Cardiac fibroblast (primary cell): Measurements from ENCODE around the gene WIPI1.
"Not testable (repeated sequence)": the region's sequence is repeated elsewhere in the genome, so short reads cannot be mapped to it uniquely, and the experiment has no call there.

ENCODE experiments used
- DNase-seq, 2 donors: peaks; one replicate each; pipeline versions ENCODE4 v3.0.0 to v3.0.0-alpha.2; 2010; ENCODE audit warnings: low read depth in 2 of 2
- H3K4me3 ChIP-seq, 2 donors: replicated peaks in 1 of 2; 1 replicate in 1 of 2; 2 replicates in 1 of 2; pipeline ENCODE4 v1.5.1; 2011; ENCODE audit warnings: low read depth in 2 of 2, low read length in 2 of 2, mild to moderate bottlenecking in 2 of 2, moderate library complexity in 1 of 2
- TF ChIP-seq, protein P1 (sequence below): IDR thresholded peaks from one replicate; pipeline ENCODE4 v1.5.1; 2011; ENCODE audit warnings: low read depth, mild to moderate bottlenecking, low read length, inconsistent platforms

Gene WIPI1

DNA sequence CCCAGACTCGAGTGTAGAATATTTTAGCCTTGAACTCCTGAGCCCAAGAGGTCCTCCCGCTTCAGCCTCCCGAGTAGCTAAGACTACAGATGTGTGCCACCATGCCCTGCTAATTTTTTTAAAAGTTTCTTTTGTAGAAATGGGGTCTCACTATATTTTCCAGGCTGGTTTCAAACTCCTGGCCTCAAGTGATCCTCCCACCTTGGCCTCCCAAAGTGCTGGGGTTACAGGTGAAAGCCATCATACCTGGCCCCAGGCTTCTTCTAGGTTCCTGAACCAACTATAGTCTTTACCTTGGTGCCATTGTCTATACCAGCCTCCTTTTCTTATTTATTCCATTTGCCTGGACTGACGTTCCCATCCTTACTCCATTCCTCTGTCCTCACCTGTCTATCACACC, 37.8 kb upstream of the WIPI1 start:
- TF ChIP-seq, protein P1, sequence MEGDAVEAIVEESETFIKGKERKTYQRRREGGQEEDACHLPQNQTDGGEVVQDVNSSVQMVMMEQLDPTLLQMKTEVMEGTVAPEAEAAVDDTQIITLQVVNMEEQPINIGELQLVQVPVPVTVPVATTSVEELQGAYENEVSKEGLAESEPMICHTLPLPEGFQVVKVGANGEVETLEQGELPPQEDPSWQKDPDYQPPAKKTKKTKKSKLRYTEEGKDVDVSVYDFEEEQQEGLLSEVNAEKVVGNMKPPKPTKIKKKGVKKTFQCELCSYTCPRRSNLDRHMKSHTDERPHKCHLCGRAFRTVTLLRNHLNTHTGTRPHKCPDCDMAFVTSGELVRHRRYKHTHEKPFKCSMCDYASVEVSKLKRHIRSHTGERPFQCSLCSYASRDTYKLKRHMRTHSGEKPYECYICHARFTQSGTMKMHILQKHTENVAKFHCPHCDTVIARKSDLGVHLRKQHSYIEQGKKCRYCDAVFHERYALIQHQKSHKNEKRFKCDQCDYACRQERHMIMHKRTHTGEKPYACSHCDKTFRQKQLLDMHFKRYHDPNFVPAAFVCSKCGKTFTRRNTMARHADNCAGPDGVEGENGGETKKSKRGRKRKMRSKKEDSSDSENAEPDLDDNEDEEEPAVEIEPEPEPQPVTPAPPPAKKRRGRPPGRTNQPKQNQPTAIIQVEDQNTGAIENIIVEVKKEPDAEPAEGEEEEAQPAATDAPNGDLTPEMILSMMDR, result no peak
- no peak overlapping the region for H3K4me3 ChIP-seq
- no peak for DNase-seq

GRCh38 chr17:68492394-68493054, 35.2 kb upstream of the WIPI1 start:
- DNase-seq, H3K4me3 ChIP-seq: not testable (repeated sequence)

DNA sequence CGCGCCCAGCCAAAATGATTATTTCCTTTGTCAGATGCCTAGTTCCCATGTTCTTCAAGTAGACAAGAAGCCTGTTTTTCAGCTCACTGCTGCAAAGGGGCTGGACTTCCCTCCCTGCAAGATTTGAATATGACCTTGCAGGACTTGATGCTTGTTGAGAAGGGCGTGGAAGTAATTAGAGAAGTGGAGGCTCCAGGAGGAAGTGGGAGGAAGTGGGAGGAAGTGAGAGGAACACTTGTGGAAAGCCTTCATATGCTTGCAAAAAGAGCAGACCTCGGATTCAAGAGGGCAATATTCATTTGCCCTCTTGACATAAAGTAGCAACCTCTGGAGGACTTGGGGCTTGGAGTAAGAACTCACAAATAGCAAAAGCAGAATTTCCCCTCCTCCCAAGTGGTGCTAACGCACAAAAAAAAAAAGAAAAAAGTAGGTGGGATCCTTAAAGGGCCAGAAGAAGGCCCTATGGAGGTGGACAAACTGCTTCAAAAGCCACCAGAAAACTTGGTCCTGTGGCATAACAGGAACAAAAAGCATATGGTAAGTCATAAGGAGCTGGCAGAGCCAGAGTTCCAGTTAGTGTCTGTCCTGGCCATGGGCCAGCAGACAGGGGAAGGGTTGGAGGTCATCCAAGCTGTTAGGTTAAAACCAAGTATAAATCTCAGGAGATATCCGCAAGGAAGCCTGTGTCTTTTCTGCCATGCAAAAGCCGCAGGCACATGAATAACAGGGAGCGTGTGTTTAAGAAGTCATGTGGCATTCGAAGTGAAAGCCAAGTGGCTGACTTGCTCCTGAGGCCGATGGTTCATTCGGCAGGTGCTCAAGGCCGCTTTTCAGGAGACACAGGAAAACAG, 34.3 kb upstream of the WIPI1 start:
- peak in 1 of 2 donors; percentile 35 for DNase-seq
- H3K4me3 ChIP-seq, result no peak overlapping the region
- TF ChIP-seq, protein P1, result no peak

- H3K4me3 ChIP-seq, result no peak overlapping the region
- DNase-seq, result peak; percentile 28 to 40
- TF ChIP-seq, protein P1, result no peak
Observed at GRCh38 chr17:68489919-68490318, 32.6 kb upstream of the WIPI1 start.

DNA sequence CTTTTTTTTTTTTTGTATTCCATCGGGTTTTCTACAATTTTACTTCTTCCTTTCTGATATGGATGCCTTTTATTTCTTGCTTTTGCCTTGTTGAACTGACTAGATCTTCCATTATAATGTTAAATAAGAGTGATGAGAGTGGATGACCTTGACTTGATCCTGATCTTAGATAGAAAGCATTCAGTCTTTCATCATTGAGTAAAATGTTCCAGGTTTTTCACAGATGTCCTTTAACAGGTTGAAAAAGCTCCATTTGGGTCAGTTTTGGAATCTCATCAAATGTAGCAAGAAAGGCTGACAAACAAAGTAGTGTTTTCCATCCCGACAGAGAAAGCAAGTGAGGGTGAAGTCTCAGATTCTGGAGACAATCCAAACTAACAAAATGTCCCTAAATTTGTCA, 27.2 kb upstream of the WIPI1 start:
- DNase-seq, result no peak
- no peak overlapping the region for H3K4me3 ChIP-seq
- TF ChIP-seq, protein P1, result no peak

- no peak for DNase-seq
- TF ChIP-seq, protein P1, result no peak
- no peak overlapping the region for H3K4me3 ChIP-seq
Observed at GRCh38 chr17:68482576-68483041, 25.3 kb upstream of the WIPI1 start.

DNA sequence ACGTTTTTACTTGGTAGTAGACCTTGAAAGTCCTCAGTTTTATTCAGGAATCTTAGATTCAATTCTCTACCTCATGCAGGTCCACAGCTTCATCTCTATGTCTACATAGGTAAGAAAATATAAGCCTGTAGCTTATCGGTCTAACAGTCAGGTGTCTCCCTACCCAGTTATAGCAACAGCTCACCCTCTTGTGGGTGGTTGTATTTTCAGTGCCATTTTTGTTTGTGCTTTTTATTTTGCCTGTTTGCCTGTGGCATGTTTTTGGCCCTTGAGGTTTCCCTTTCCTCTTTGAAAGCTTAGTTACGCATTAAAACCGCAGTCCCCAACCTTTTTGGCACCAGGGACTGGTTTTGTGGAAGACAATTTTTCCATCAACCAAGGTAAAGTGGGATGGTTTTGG, 23.6 kb upstream of the WIPI1 start:
- H3K4me3 ChIP-seq, result no peak overlapping the region
- TF ChIP-seq, protein P1, result no peak
- DNase-seq, result no peak
